ENCODE results near the gene FGF12.

- TF ChIP-seq POLR2A (IDR thresholded peaks at IDR 0.05) (no peak), CTCF (IDR thresholded peaks at IDR 0.05 in 8 of 11, conservative IDR thresholded peaks at IDR 0.05 in 3 of 11) (no peak), POLR2AphosphoS5 (IDR thresholded peaks at IDR 0.05) (peak in 2 of 3 donors; percentile 48 to 55)
Measured at GRCh38 chr3:192408007-192408646, 319.2 kb downstream of the FGF12 start.
